Measurements from ENCODE around the gene CLPTM1. TPM values are rescaled to one million over a fixed set of nuclear protein-coding genes. Genes with fewer than 3 reads are reported as not detected.

Gene CLPTM1
- total RNA-seq, result 91.4 to 122 TPM (median 96.3 TPM) in 3 replicates
- long read RNA-seq, transcript CLPTM1-201 (14 exons, 2,604 nt), result major isoform, 70 of 75 reads
- long read RNA-seq, partial matches to known transcripts, result 3 of 75 reads
- long read RNA-seq, other reads (novel, unspliced or antisense), result 2 of 75 reads

DNA sequence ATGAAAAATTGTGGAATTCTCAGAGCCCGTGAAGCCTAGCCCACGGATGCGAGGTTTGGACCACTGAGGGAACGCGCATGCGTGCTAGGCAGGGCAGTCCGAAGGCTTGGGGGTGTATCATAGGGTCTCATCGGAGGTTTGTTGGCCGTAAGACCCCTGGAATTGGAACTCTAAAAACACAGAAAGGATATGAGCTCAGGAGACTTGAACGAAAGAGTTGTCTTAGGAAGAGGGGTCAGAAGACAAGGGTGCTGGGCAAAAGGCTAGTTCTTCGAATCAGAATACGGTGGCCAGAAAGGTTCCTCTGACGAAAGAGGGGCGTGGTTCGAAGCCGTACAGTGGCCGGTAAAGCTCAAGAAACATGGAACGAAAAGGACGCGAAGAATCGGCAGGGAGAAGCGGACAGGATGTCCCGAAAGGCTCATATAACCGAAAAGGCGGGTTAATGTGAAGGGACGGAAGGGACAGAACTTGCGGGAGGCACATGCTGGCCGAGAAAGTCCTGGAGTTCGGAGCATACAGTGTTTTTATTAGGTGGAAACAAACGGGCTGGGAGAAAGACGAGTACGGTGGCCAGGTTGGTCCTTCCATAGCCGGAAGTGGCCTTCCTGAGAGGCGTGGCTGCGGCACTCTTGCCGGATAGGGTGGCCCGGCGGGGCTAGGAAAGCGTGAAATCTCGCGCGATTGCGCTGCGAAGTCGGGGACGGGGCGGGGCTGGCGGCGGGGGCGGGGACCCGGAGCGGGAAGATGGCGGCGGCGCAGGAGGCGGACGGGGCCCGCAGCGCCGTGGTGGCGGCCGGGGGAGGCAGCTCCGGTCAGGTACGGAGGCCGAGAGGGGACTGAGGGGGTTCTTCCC lies at the start of gene CLPTM1:
CLPTM1 (plus strand) TSS at position 732 of the 856 bp plus-strand sequence; CDS start at position 748, 16 bp downstream.
- H3K9me3 Mint-ChIP-seq (ENCODE audit: low read depth), result no peaks in the 10 kb centered on the region
- no peaks in the 10 kb centered on the region for H3K36me3 Mint-ChIP-seq (ENCODE audit: low read depth)
- peaks cover 44% of the 10 kb centered on the region for H3K4me1 Mint-ChIP-seq (ENCODE audit: low read depth)
- peak within 1 kb of the TSS; percentile 97 for H3K4me3 Mint-ChIP-seq (ENCODE audit: unreplicated experiment)
- H3K27me3 Mint-ChIP-seq (ENCODE audit: low read depth), result no peaks in the 10 kb centered on the region
- H3K27ac Mint-ChIP-seq (ENCODE audit: unreplicated experiment), result peak within 1 kb of the TSS; percentile 99
- DNase-seq (ENCODE audit: low spot score), result peak; percentile 98
- TF ChIP-seq CTCF (IDR thresholded peaks at IDR 0.05), result peak; percentile 10

DNA sequence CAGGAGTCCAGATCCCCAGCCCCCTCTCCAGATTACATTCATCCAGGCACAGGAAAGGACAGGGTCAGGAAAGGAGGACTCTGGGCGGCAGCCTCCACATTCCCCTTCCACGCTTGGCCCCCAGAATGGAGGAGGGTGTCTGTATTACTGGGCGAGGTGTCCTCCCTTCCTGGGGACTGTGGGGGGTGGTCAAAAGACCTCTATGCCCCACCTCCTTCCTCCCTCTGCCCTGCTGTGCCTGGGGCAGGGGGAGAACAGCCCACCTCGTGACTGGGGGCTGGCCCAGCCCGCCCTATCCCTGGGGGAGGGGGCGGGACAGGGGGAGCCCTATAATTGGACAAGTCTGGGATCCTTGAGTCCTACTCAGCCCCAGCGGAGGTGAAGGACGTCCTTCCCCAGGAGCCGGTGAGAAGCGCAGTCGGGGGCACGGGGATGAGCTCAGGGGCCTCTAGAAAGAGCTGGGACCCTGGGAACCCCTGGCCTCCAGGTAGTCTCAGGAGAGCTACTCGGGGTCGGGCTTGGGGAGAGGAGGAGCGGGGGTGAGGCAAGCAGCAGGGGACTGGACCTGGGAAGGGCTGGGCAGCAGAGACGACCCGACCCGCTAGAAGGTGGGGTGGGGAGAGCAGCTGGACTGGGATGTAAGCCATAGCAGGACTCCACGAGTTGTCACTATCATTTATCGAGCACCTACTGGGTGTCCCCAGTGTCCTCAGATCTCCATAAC lies 49.6 kb upstream of the CLPTM1 start, which contains the start of gene APOE:
APOE (plus strand) TSS at position 360 of the 724 bp plus-strand sequence. CDS start 829 bp downstream, outside the sequence.
- no peak for DNase-seq (ENCODE audit: low spot score)
- H3K27me3 Mint-ChIP-seq (ENCODE audit: low read depth), result no peaks in the 10 kb centered on the region
- peaks cover 5% of the 10 kb centered on the region for H3K36me3 Mint-ChIP-seq (ENCODE audit: low read depth)
- peak within 1 kb of the TSS; percentile 80 for H3K4me3 Mint-ChIP-seq (ENCODE audit: unreplicated experiment)
- H3K27ac Mint-ChIP-seq (ENCODE audit: unreplicated experiment), result peak within 1 kb of the TSS; percentile 81
- H3K9me3 Mint-ChIP-seq (ENCODE audit: low read depth), result no peaks in the 10 kb centered on the region
- TF ChIP-seq CTCF (IDR thresholded peaks at IDR 0.05), result no peak
- peaks cover 18% of the 10 kb centered on the region for H3K4me1 Mint-ChIP-seq (ENCODE audit: low read depth)

DNA sequence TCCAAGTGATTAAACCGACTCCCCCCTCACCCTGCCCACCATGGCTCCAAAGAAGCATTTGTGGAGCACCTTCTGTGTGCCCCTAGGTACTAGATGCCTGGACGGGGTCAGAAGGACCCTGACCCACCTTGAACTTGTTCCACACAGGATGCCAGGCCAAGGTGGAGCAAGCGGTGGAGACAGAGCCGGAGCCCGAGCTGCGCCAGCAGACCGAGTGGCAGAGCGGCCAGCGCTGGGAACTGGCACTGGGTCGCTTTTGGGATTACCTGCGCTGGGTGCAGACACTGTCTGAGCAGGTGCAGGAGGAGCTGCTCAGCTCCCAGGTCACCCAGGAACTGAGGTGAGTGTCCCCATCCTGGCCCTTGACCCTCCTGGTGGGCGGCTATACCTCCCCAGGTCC lies 47.6 kb upstream of the CLPTM1 start:
- TF ChIP-seq CTCF (IDR thresholded peaks at IDR 0.05), result no peak
- H3K27me3 Mint-ChIP-seq (ENCODE audit: low read depth), result no peaks in the 10 kb centered on the region
- H3K36me3 Mint-ChIP-seq (ENCODE audit: low read depth), result peaks cover 4% of the 10 kb centered on the region
- DNase-seq (ENCODE audit: low spot score), result no peak
- no peak overlapping the region for H3K4me3 Mint-ChIP-seq (ENCODE audit: unreplicated experiment)
- peaks cover 29% of the 10 kb centered on the region for H3K4me1 Mint-ChIP-seq (ENCODE audit: low read depth)
- H3K9me3 Mint-ChIP-seq (ENCODE audit: low read depth), result no peaks in the 10 kb centered on the region
- no peak overlapping the region for H3K27ac Mint-ChIP-seq (ENCODE audit: unreplicated experiment)

DNA sequence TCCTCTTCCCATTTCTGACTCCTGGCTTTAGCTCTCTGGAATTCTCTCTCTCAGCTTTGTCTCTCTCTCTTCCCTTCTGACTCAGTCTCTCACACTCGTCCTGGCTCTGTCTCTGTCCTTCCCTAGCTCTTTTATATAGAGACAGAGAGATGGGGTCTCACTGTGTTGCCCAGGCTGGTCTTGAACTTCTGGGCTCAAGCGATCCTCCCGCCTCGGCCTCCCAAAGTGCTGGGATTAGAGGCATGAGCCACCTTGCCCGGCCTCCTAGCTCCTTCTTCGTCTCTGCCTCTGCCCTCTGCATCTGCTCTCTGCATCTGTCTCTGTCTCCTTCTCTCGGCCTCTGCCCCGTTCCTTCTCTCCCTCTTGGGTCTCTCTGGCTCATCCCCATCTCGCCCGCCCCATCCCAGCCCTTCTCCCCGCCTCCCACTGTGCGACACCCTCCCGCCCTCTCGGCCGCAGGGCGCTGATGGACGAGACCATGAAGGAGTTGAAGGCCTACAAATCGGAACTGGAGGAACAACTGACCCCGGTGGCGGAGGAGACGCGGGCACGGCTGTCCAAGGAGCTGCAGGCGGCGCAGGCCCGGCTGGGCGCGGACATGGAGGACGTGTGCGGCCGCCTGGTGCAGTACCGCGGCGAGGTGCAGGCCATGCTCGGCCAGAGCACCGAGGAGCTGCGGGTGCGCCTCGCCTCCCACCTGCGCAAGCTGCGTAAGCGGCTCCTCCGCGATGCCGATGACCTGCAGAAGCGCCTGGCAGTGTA lies 46.9 kb upstream of the CLPTM1 start:
- Mint-ChIP-seq H3K27ac (ENCODE audit: unreplicated experiment) (no peak overlapping the region), H3K4me3 (ENCODE audit: unreplicated experiment) (peak overlapping the region; percentile 21), H3K9me3 (ENCODE audit: low read depth) (no peaks in the 10 kb centered on the region), H3K4me1 (ENCODE audit: low read depth) (peaks cover 34% of the 10 kb centered on the region), H3K36me3 (ENCODE audit: low read depth) (peaks cover 2% of the 10 kb centered on the region), H3K27me3 (ENCODE audit: low read depth) (no peaks in the 10 kb centered on the region)
- no peak for TF ChIP-seq CTCF (IDR thresholded peaks at IDR 0.05)
- no peak for DNase-seq (ENCODE audit: low spot score)

All from chondrocyte (in vitro differentiated cells).